HepG2 (cell line): Measurements from ENCODE around the gene VENTX. TPM values are rescaled to one million over a fixed set of nuclear protein-coding genes. Genes with fewer than 3 reads are reported as not detected.
A peak's percentile ranks its signal among the peaks of the same experiment; 100 is the strongest.

Experiments
- FUBP1 ChIP-seq: sonication (generic); formaldehyde crosslinking; IDR thresholded peaks from 2 replicates; pipeline ENCODE4 v1.5.1; 2020; ENCODE audit warnings: missing genetic modification reagents, mild to moderate bottlenecking, borderline replicate concordance
- HMGA1 ChIP-seq: sonication (generic); formaldehyde crosslinking; conservative IDR thresholded peaks from 2 replicates; pipeline ENCODE4 v1.4.0; 2020; ENCODE audit warnings: missing genetic modification reagents
- KLF15 ChIP-seq: sonication (generic); formaldehyde crosslinking; IDR thresholded peaks from 2 replicates; pipeline ENCODE4 v1.8.1; 2023; ENCODE audit warnings: borderline replicate concordance, mild to moderate bottlenecking, inconsistent platforms, missing genetic modification reagents, mixed read lengths
- NAIF1 ChIP-seq: sonication (generic); formaldehyde crosslinking; IDR thresholded peaks from 2 replicates; pipeline ENCODE4 v1.5.0; 2020; ENCODE audit warnings: mild to moderate bottlenecking, missing genetic modification reagents, borderline replicate concordance
- XRCC5 ChIP-seq: fragments of 200-400 bp; formaldehyde crosslinking; optimal IDR thresholded peaks from 2 replicates; pipeline ENCODE3; 2017; ENCODE audit warnings: mild to moderate bottlenecking, low read length
- ZNF20 ChIP-seq: sonication (generic); formaldehyde crosslinking; IDR thresholded peaks from 2 replicates; pipeline ENCODE4 v1.4.0; 2020; ENCODE audit warnings: mild to moderate bottlenecking, moderate library complexity, missing genetic modification reagents
- ZNF441 ChIP-seq: sonication (generic); formaldehyde crosslinking; IDR thresholded peaks from 2 replicates; pipeline ENCODE4 v1.7.0; 2021; ENCODE audit warnings: missing genetic modification reagents, borderline replicate concordance
- ZNF510 ChIP-seq: sonication (generic); formaldehyde crosslinking; IDR thresholded peaks from 2 replicates; pipeline ENCODE4 v1.4.0; 2020; ENCODE audit warnings: low read depth, mild to moderate bottlenecking, missing genetic modification reagents
- ZNF7 ChIP-seq: IDR thresholded peaks from 2 replicates; pipeline ENCODE4 v1.6.1; 2016; ENCODE audit warnings: missing biosample characterization, missing genetic modification reagents
- ZNF878 ChIP-seq: sonication (generic); formaldehyde crosslinking; IDR thresholded peaks from 2 replicates; pipeline ENCODE4 v1.8.1; 2023; ENCODE audit warnings: mild to moderate bottlenecking, missing genetic modification reagents, moderate library complexity
- polyA plus RNA-seq, 8 experiments: library from polyadenylated mRNA; depleted of rRNA in 3 of 8; stranded (reverse) in 7 of 8; unstranded in 1 of 8; fragments of >200 nt; fragmentation: Illumina TruSeq in 4 of 8; extraction: Trizol in 4 of 8; gene quantifications; 2 replicates each; pipeline versions ENCODE4 v1.2.1 to v1.2.3, GENCODE V29; 2011 to 2016; ENCODE audit warnings: low read depth in 4 of 8, missing spikeins in 1 of 8, mixed read lengths in 1 of 8; ENCODE audit not compliant: insufficient read depth in 1 of 8
- total RNA-seq, 5 experiments: library from RNA; depleted of rRNA; stranded (reverse); fragments of >200 nt; fragmentation: Illumina TruSeq; extraction: Trizol; gene quantifications; 2 replicates each; pipeline ENCODE4 v1.2.3, GENCODE V29; 2016; ENCODE audit warnings: low read depth in 1 of 5
- TF ChIP-seq, protein P1 (sequence below): sonication (generic); formaldehyde crosslinking; IDR thresholded peaks from 2 replicates; pipeline ENCODE4 v1.5.0; 2020; ENCODE audit warnings: missing genetic modification reagents
- TF ChIP-seq, protein P2 (sequence below): IDR thresholded peaks from 2 replicates; pipeline ENCODE4 v1.6.1; 2012; ENCODE audit warnings: inconsistent platforms
- TF ChIP-seq, protein P3 (sequence below): IDR thresholded peaks from 2 replicates; pipeline ENCODE4 v1.4.0; 2020; ENCODE audit warnings: mild to moderate bottlenecking, missing genetic modification reagents
- TF ChIP-seq, protein P4 (sequence below): sonication (generic); formaldehyde crosslinking; IDR thresholded peaks from 2 replicates; pipeline ENCODE4 v1.4.0; 2020; ENCODE audit warnings: missing genetic modification reagents, borderline replicate concordance
- TF ChIP-seq, protein P5 (sequence below): sonication (generic); formaldehyde crosslinking; IDR thresholded peaks from 2 replicates; pipeline ENCODE4 v1.5.0; 2020; ENCODE audit warnings: missing genetic modification reagents, mild to moderate bottlenecking, borderline replicate concordance
- TF ChIP-seq, protein P6 (sequence below): sonication (generic); formaldehyde crosslinking; IDR thresholded peaks from 2 replicates; pipeline ENCODE4 v1.4.0; 2020; ENCODE audit warnings: missing genetic modification reagents

VENTX gene
- total and polyA plus RNA-seq, 2 of the 13 experiments (the other 11 are each of a cell fraction or from before 2014, with no cell fraction given): not detected

DNA sequence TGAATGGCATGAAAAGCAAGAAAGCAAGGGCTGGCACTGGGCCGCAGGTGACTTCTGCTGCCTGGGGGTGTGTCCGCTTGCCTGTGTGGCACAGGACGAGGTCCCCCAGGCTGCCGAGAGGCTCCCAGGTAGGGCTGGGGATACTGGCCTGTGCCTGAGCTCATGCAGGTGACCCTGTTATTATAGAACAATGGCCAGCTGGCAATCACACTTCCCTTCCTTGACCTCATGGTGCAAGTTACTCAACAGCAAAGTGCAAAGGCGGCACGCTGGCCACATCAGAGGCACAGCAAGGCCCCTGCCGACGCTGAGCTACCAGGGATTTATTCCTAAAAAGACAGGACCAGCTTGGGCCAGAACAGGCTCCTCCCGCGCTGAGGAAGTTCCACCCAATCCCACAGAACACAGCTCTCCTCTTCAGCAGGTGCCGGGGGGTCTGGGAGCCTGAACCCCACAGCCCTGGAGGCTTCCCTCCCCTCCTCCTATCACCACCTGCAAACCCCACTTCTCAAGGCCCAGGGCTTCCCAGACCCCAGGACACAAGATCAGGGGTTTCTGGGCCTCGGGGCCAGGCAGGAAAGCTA lies 40.4 kb downstream of the VENTX start (continued):
- TF ChIP-seq, protein P1, sequence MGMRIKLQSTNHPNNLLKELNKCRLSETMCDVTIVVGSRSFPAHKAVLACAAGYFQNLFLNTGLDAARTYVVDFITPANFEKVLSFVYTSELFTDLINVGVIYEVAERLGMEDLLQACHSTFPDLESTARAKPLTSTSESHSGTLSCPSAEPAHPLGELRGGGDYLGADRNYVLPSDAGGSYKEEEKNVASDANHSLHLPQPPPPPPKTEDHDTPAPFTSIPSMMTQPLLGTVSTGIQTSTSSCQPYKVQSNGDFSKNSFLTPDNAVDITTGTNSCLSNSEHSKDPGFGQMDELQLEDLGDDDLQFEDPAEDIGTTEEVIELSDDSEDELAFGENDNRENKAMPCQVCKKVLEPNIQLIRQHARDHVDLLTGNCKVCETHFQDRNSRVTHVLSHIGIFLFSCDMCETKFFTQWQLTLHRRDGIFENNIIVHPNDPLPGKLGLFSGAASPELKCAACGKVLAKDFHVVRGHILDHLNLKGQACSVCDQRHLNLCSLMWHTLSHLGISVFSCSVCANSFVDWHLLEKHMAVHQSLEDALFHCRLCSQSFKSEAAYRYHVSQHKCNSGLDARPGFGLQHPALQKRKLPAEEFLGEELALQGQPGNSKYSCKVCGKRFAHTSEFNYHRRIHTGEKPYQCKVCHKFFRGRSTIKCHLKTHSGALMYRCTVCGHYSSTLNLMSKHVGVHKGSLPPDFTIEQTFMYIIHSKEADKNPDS (CRISPR knock-in tag): no peak
- TF ChIP-seq ZNF7 (CRISPR knock-in tag) (peak; percentile 58; the same call in 1 of the 2 replicates), ZNF510 (CRISPR knock-in tag) (no peak), XRCC5 (no peak), KLF15 (CRISPR knock-in tag) (no peak), ZNF20 (no peak), HMGA1 (CRISPR knock-in tag) (no peak), FUBP1 (CRISPR knock-in tag) (no peak), ZNF441 (no peak), NAIF1 (CRISPR knock-in tag) (no peak), ZNF878 (no peak)
- TF ChIP-seq, protein P2, sequence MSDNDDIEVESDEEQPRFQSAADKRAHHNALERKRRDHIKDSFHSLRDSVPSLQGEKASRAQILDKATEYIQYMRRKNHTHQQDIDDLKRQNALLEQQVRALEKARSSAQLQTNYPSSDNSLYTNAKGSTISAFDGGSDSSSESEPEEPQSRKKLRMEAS: peak; percentile 69
- TF ChIP-seq, protein P3, sequence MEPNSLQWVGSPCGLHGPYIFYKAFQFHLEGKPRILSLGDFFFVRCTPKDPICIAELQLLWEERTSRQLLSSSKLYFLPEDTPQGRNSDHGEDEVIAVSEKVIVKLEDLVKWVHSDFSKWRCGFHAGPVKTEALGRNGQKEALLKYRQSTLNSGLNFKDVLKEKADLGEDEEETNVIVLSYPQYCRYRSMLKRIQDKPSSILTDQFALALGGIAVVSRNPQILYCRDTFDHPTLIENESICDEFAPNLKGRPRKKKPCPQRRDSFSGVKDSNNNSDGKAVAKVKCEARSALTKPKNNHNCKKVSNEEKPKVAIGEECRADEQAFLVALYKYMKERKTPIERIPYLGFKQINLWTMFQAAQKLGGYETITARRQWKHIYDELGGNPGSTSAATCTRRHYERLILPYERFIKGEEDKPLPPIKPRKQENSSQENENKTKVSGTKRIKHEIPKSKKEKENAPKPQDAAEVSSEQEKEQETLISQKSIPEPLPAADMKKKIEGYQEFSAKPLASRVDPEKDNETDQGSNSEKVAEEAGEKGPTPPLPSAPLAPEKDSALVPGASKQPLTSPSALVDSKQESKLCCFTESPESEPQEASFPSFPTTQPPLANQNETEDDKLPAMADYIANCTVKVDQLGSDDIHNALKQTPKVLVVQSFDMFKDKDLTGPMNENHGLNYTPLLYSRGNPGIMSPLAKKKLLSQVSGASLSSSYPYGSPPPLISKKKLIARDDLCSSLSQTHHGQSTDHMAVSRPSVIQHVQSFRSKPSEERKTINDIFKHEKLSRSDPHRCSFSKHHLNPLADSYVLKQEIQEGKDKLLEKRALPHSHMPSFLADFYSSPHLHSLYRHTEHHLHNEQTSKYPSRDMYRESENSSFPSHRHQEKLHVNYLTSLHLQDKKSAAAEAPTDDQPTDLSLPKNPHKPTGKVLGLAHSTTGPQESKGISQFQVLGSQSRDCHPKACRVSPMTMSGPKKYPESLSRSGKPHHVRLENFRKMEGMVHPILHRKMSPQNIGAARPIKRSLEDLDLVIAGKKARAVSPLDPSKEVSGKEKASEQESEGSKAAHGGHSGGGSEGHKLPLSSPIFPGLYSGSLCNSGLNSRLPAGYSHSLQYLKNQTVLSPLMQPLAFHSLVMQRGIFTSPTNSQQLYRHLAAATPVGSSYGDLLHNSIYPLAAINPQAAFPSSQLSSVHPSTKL (CRISPR knock-in tag): peak; percentile 32; the same call in 1 of the 2 replicates
- TF ChIP-seq, protein P4, sequence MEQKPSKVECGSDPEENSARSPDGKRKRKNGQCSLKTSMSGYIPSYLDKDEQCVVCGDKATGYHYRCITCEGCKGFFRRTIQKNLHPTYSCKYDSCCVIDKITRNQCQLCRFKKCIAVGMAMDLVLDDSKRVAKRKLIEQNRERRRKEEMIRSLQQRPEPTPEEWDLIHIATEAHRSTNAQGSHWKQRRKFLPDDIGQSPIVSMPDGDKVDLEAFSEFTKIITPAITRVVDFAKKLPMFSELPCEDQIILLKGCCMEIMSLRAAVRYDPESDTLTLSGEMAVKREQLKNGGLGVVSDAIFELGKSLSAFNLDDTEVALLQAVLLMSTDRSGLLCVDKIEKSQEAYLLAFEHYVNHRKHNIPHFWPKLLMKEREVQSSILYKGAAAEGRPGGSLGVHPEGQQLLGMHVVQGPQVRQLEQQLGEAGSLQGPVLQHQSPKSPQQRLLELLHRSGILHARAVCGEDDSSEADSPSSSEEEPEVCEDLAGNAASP (CRISPR knock-in tag): peak; percentile 42; the same call in 1 of the 2 replicates
- TF ChIP-seq, protein P5, sequence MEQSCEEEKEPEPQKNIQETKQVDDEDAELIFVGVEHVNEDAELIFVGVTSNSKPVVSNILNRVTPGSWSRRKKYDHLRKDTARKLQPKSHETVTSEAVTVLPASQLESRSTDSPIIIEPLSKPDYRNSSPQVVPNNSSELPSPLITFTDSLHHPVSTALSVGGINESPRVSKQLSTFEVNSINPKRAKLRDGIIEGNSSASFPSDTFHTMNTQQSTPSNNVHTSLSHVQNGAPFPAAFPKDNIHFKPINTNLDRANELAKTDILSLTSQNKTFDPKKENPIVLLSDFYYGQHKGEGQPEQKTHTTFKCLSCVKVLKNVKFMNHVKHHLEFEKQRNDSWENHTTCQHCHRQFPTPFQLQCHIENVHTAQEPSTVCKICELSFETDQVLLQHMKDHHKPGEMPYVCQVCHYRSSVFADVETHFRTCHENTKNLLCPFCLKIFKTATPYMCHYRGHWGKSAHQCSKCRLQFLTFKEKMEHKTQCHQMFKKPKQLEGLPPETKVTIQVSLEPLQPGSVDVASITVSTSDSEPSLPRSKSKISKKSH (CRISPR knock-in tag): no peak
- TF ChIP-seq, protein P6, sequence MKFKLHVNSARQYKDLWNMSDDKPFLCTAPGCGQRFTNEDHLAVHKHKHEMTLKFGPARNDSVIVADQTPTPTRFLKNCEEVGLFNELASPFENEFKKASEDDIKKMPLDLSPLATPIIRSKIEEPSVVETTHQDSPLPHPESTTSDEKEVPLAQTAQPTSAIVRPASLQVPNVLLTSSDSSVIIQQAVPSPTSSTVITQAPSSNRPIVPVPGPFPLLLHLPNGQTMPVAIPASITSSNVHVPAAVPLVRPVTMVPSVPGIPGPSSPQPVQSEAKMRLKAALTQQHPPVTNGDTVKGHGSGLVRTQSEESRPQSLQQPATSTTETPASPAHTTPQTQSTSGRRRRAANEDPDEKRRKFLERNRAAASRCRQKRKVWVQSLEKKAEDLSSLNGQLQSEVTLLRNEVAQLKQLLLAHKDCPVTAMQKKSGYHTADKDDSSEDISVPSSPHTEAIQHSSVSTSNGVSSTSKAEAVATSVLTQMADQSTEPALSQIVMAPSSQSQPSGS (CRISPR knock-in tag): no peak
